Measurements from ENCODE around the gene PHYHIPL. TPM values are rescaled to one million over a fixed set of nuclear protein-coding genes. Genes with fewer than 3 reads are reported as not detected.

Gene PHYHIPL
- total RNA-seq = not detected in 2 replicates

DNA sequence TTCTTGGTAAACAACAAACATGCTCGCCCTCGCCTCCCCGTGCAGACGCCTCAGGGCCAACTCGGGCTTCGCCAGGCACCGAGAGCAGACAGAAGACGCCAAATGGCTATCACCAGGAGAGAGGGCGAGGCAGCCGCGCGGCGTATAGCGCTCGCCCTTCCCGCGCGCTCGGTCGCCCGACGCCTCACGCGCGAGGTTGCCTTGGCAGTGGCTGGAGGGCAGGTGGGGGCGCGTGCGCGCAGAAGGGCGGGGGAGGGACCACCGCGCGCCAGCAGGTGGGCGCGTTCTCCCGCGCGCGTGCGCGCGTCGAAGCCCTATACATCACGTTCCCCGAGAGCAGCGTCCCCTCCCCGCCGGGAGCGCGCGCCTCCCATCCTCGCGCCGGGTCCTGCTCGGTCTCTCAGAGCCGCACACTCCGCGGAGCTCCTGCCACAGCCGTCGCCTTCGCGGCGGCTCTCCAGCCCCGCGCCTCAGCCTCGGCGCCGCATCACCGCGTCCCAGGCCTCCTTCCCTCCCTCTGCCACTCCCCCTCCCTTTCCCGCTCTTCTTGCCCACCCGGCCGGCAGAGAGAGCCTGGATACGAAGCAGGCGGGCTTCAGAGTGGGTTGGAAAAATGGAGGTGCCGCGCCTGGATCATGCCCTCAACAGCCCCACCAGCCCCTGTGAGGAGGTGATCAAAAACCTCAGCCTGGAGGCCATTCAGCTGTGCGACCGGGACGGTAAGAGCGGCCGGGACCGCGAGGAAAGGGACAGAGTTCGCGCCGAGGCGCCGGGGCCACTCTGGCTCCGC lies at the start of gene PHYHIPL:
PHYHIPL (plus strand) TSS at position 403 of the 790 bp plus-strand sequence; CDS start at position 614, 211 bp downstream.

Other genes starting within 250 kb of the PHYHIPL start
- gene FAM13C, start 185.9 kb downstream of the PHYHIPL start, total RNA-seq = 0.50 and 1.0 TPM in 2 replicates